Measurements from ENCODE around the gene KLK15. TPM values are rescaled to one million over a fixed set of nuclear protein-coding genes. Genes with fewer than 3 reads are reported as not detected.

KLK15 gene
- total RNA-seq, 1 donor from 2014 or later, result not detected

DNA sequence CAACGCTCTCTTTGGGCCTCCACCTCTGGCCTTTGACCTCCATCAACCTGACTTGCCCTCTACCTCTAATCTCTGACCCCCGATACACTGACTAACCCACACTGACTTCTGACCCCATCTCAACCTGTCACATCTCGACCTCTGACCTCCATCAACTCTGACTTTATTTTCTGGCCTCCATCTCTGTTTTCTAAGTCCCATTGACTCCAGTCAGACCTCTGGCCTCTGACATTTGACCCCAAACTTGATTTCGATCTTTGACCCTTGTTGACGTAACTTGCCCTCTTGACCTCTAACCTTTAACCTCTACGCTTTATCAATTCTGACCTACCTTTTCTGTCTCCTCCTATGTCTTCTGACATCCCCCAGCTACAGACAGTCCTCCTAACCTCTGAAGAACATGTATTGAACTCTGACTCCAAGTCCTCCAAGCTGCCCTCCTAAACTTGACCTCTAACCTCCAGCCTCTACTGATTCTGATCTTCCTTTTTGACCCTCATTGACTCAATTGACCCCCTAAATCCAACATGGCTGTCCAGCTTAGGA lies 42.4 kb downstream of the KLK15 start:
- no peak overlapping the region for H3K4me3 ChIP-seq (ENCODE audit: insufficient read depth, low read depth, low read length)
- no peak overlapping the region for H3K27ac ChIP-seq (ENCODE audit: low read depth, low read length)
- no peak overlapping the region for H3K9ac ChIP-seq (ENCODE audit: low read length)
- Mint-ChIP-seq H3K27ac (ENCODE audit: unreplicated experiment) (no peak overlapping the region), H3K27me3 (ENCODE audit: low read depth, unreplicated experiment) (peaks cover 5% of the 10 kb centered on the region), H3K9me3 (ENCODE audit: unreplicated experiment) (peaks cover 4% of the 10 kb centered on the region), H3K4me1 (ENCODE audit: low read depth, unreplicated experiment) (no peaks in the 10 kb centered on the region), H3K36me3 (ENCODE audit: low read depth, unreplicated experiment) (peaks cover 8% of the 10 kb centered on the region), H3K4me3 (ENCODE audit: unreplicated experiment) (no peak overlapping the region)
- TF ChIP-seq, protein P1, sequence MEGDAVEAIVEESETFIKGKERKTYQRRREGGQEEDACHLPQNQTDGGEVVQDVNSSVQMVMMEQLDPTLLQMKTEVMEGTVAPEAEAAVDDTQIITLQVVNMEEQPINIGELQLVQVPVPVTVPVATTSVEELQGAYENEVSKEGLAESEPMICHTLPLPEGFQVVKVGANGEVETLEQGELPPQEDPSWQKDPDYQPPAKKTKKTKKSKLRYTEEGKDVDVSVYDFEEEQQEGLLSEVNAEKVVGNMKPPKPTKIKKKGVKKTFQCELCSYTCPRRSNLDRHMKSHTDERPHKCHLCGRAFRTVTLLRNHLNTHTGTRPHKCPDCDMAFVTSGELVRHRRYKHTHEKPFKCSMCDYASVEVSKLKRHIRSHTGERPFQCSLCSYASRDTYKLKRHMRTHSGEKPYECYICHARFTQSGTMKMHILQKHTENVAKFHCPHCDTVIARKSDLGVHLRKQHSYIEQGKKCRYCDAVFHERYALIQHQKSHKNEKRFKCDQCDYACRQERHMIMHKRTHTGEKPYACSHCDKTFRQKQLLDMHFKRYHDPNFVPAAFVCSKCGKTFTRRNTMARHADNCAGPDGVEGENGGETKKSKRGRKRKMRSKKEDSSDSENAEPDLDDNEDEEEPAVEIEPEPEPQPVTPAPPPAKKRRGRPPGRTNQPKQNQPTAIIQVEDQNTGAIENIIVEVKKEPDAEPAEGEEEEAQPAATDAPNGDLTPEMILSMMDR (IDR thresholded peaks at IDR 0.05; ENCODE audit: insufficient read depth, low read depth, low read length), result no peak
- TF ChIP-seq EZH2 (IDR thresholded peaks at IDR 0.05; ENCODE audit: insufficient read depth, low read length), result no peak
- H3K36me3 ChIP-seq (ENCODE audit: insufficient read depth, low read length), result no peaks in the 10 kb centered on the region
- H2AFZ ChIP-seq (ENCODE audit: low read depth, low read length), result no peak overlapping the region
- H4K20me1 ChIP-seq (ENCODE audit: insufficient read depth, low read length), result peaks cover 11% of the 10 kb centered on the region
- no peaks in the 10 kb centered on the region for H3K79me2 ChIP-seq (ENCODE audit: insufficient read depth, low read length)
- H3K4me1 ChIP-seq (ENCODE audit: insufficient read depth, low read length), result no peaks in the 10 kb centered on the region
- FAIRE-seq (no peak), DNase-seq (ENCODE audit: low read depth) (no peak)
- H3K4me2 ChIP-seq (ENCODE audit: low read length), result no peak overlapping the region
- H3K9me3 ChIP-seq (ENCODE audit: insufficient read depth, low read depth, low read length), result no peaks in the 10 kb centered on the region
- no peaks in the 10 kb centered on the region for H3K27me3 ChIP-seq (ENCODE audit: insufficient read depth, low read length)

DNA sequence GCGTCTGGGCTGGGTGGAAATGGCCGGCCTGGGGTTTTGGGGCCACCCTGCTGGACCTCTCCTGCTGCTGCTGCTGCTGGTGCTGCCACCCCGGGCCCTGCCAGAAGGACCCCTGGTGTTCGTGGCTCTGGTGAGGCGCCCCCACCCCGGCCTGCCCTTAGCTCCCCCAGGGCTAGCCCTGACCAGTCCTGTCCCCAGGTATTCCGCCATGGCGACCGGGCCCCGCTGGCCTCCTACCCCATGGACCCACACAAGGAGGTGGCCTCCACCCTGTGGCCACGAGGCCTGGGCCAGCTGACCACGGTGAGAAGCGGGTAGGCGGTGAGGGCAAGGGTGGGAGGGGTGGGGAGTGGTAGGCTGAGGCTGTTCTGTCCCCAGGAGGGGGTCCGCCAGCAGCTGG lies 43.0 kb downstream of the KLK15 start, which contains the start of gene ACP4:
ACP4 (plus strand) TSS at position 20 of the 400 bp plus-strand sequence; CDS start at position 20, 0 bp downstream.
- Histone ChIP-seq H3K9me3 (ENCODE audit: insufficient read depth, low read depth, low read length) (no peaks in the 10 kb centered on the region), H3K36me3 (ENCODE audit: insufficient read depth, low read length) (no peaks in the 10 kb centered on the region), H3K27ac (ENCODE audit: low read depth, low read length) (no peak within 1 kb of the TSS), H3K79me2 (ENCODE audit: insufficient read depth, low read length) (no peaks in the 10 kb centered on the region), H3K4me3 (ENCODE audit: insufficient read depth, low read depth, low read length) (no peak within 1 kb of the TSS), H3K27me3 (ENCODE audit: insufficient read depth, low read length) (no peaks in the 10 kb centered on the region), H3K4me2 (ENCODE audit: low read length) (no peak within 1 kb of the TSS), H2AFZ (ENCODE audit: low read depth, low read length) (no peak within 1 kb of the TSS), H4K20me1 (ENCODE audit: insufficient read depth, low read length) (peaks cover 5% of the 10 kb centered on the region), H3K4me1 (ENCODE audit: insufficient read depth, low read length) (no peaks in the 10 kb centered on the region), H3K9ac (ENCODE audit: low read length) (no peak within 1 kb of the TSS)
- no peak within 1 kb of the TSS for H3K4me3 Mint-ChIP-seq (ENCODE audit: unreplicated experiment)
- DNase-seq (ENCODE audit: low read depth), result no peak
- peaks cover 4% of the 10 kb centered on the region for H3K9me3 Mint-ChIP-seq (ENCODE audit: unreplicated experiment)
- H3K4me1 Mint-ChIP-seq (ENCODE audit: low read depth, unreplicated experiment), result no peaks in the 10 kb centered on the region
- FAIRE-seq, result no peak
- H3K27me3 Mint-ChIP-seq (ENCODE audit: low read depth, unreplicated experiment), result peaks cover 5% of the 10 kb centered on the region
- no peak within 1 kb of the TSS for H3K27ac Mint-ChIP-seq (ENCODE audit: unreplicated experiment)
- TF ChIP-seq, protein P1 (IDR thresholded peaks at IDR 0.05; ENCODE audit: insufficient read depth, low read depth, low read length), result no peak
- no peak for TF ChIP-seq EZH2 (IDR thresholded peaks at IDR 0.05; ENCODE audit: insufficient read depth, low read length)
- H3K36me3 Mint-ChIP-seq (ENCODE audit: low read depth, unreplicated experiment), result peaks cover 3% of the 10 kb centered on the region

DNA sequence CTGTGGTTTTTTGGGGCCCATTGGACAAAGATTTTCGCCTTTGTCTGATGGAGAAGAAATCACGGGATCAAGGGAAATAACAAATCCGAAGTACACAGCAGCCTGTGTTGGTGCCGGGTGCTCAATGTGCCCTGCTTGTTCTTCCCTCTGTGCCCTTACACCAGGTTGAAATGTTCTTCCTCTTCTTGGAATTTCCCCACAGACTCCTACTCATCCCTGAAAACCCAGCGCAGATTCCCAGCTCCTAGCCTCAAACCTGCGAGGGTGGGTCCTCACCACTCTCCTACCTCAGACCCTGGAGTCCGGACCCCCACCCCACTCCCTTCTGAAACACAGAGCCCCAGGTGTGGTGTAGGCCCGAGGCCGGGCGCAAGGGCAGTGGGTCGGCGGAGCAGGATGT lies 48.0 kb downstream of the KLK15 start:
- Histone ChIP-seq H3K9ac (ENCODE audit: low read length) (no peak overlapping the region), H3K36me3 (ENCODE audit: insufficient read depth, low read length) (no peaks in the 10 kb centered on the region), H3K9me3 (ENCODE audit: insufficient read depth, low read depth, low read length) (no peaks in the 10 kb centered on the region), H3K27me3 (ENCODE audit: insufficient read depth, low read length) (peaks cover 8% of the 10 kb centered on the region), H3K79me2 (ENCODE audit: insufficient read depth, low read length) (no peaks in the 10 kb centered on the region), H3K4me2 (ENCODE audit: low read length) (no peak overlapping the region), H4K20me1 (ENCODE audit: insufficient read depth, low read length) (no peaks in the 10 kb centered on the region), H3K4me1 (ENCODE audit: insufficient read depth, low read length) (no peaks in the 10 kb centered on the region), H2AFZ (ENCODE audit: low read depth, low read length) (no peak overlapping the region), H3K4me3 (ENCODE audit: insufficient read depth, low read depth, low read length) (no peak overlapping the region), H3K27ac (ENCODE audit: low read depth, low read length) (no peak overlapping the region)
- no peak for FAIRE-seq
- Mint-ChIP-seq H3K4me1 (ENCODE audit: low read depth, unreplicated experiment) (no peaks in the 10 kb centered on the region), H3K36me3 (ENCODE audit: low read depth, unreplicated experiment) (no peaks in the 10 kb centered on the region), H3K4me3 (ENCODE audit: unreplicated experiment) (no peak overlapping the region), H3K9me3 (ENCODE audit: unreplicated experiment) (no peaks in the 10 kb centered on the region), H3K27me3 (ENCODE audit: low read depth, unreplicated experiment) (peaks cover 5% of the 10 kb centered on the region), H3K27ac (ENCODE audit: unreplicated experiment) (no peak overlapping the region)
- no peak for DNase-seq (ENCODE audit: low read depth)
- TF ChIP-seq, protein P1 (IDR thresholded peaks at IDR 0.05; ENCODE audit: insufficient read depth, low read depth, low read length), result no peak
- no peak for TF ChIP-seq EZH2 (IDR thresholded peaks at IDR 0.05; ENCODE audit: insufficient read depth, low read length)

Measured in astrocyte (in vitro differentiated cells and primary cell).